GM12864 (cell line): ENCODE measurements around the gene TECTB.

Experiments
- DNase-seq: peaks from one replicate; pipeline ENCODE4 v3.0.0-alpha.2; 2011; ENCODE audit warnings: low read depth
- H3K4me3 ChIP-seq: 2 replicates; pipeline ENCODE4 v1.5.1; 2011; ENCODE audit warnings: mild to moderate bottlenecking, low read depth, low read length, control low read depth
- TF ChIP-seq, protein P1 (sequence below): IDR thresholded peaks from 2 replicates; pipeline ENCODE4 v1.5.1; 2011; ENCODE audit warnings: low read depth, mild to moderate bottlenecking, moderate library complexity, low read length, control low read depth, inconsistent platforms; ENCODE audit errors: missing control alignments

TECTB gene

GRCh38 chr10:112314822-112315474, 31.7 kb downstream of the TECTB start:
- no peak overlapping the region for H3K4me3 ChIP-seq
- DNase-seq = peak; percentile 34
- TF ChIP-seq, protein P1, sequence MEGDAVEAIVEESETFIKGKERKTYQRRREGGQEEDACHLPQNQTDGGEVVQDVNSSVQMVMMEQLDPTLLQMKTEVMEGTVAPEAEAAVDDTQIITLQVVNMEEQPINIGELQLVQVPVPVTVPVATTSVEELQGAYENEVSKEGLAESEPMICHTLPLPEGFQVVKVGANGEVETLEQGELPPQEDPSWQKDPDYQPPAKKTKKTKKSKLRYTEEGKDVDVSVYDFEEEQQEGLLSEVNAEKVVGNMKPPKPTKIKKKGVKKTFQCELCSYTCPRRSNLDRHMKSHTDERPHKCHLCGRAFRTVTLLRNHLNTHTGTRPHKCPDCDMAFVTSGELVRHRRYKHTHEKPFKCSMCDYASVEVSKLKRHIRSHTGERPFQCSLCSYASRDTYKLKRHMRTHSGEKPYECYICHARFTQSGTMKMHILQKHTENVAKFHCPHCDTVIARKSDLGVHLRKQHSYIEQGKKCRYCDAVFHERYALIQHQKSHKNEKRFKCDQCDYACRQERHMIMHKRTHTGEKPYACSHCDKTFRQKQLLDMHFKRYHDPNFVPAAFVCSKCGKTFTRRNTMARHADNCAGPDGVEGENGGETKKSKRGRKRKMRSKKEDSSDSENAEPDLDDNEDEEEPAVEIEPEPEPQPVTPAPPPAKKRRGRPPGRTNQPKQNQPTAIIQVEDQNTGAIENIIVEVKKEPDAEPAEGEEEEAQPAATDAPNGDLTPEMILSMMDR = peak; percentile 89

DNA sequence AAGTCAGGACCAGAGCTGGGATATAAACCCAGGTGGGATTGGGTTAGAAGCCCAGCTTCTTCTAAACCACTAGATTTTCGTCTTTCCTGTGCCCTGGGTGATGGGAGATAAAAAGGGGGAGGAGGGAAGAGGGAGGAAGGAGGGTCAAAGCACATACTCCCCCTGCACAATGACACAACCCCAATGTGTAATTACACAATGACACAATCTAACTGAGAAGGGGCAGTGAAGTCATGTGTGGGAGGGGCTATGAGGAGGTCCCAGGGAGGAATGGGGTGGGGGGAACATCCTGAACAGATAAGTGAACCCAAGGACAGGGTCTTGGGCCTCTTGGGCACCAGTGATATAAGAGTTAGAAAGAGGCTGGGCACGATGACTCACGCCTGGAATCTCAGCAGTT, 44.5 kb downstream of the TECTB start:
- DNase-seq = no peak
- TF ChIP-seq, protein P1 = no peak

GRCh38 chr10:112330162-112330561, 47.0 kb downstream of the TECTB start:
- no peak for DNase-seq
- TF ChIP-seq, protein P1 = no peak
- H3K4me3 ChIP-seq = no peak overlapping the region

More for the DNA sequence above, 44.5 kb downstream of the TECTB start:
- H3K4me3 ChIP-seq = no peak overlapping the region

DNA sequence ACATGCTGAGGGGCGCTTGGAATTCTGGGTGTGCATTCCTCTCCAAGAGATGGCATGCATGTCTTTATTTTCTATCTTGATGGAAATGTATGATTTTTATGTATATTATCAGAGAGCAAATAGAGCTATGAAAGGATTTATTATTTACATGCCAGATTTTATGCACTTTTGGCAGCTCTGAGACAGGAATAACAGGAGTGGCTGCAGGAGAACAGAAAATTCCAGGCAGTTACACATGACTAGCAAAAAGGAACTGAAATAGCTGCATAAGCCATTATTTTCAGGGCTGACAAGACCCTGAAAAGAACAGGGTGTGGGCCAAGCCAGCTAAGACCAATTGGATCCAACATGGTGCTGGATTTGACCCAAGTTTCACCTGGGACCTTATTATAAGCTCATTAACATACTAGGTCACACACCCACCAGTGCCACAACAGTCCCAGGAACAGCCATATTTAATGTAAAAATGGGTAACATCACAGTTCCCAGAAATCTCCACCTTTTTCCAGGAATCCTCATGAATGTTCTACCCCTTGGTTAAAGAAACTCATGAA, 47.5 kb downstream of the TECTB start:
- no peak for DNase-seq
- H3K4me3 ChIP-seq = no peak overlapping the region
- TF ChIP-seq, protein P1 = no peak

DNA sequence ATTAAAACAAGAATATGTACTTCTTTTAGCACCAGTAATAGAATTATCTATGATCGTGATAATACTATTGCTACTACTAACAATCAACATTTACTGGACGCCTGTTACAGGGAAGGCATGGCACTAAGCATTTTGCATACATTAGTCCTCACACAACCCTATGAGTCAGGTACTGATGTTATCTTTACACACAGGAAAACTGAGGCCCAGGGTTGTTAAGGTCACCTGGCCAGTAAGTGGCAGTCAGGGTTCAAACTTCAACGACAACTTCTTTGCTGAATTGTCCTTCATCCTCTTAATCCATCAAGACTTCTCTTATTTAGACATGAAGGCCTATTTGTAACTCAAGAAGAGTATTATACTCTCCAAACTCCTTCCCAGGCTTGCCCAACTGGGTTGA, 48.8 kb downstream of the TECTB start:
- TF ChIP-seq, protein P1 = no peak
- no peak for DNase-seq
- H3K4me3 ChIP-seq = no peak overlapping the region

GRCh38 chr10:112332509-112333228, 49.5 kb downstream of the TECTB start:
- TF ChIP-seq, protein P1 = no peak
- no peak overlapping the region for H3K4me3 ChIP-seq
- no peak for DNase-seq

- H3K4me3 ChIP-seq = no peak overlapping the region
- DNase-seq = no peak
- TF ChIP-seq, protein P1 = no peak
Measured at GRCh38 chr10:112333452-112333851, 50.3 kb downstream of the TECTB start.
